HCT116 (cell line): ENCODE measurements around the gene SCNN1B. TPM values are rescaled to one million over a fixed set of nuclear protein-coding genes. Genes with fewer than 3 reads are reported as not detected.

Experiments
- ATAC-seq: fragments of 200-7000 bp; cut with Tn5 transposase; 2 replicates; pipeline ENCODE4 v1.9.1; 2020; ENCODE audit warnings: mild to moderate bottlenecking, moderate library complexity
- BruUV-seq: library from RNA; stranded (reverse); fragments of 400-500 nt; replicated peaks from 2 replicates; lab custom pipeline; 2021; lab: Mats Ljungman, UMichigan
- CTCF ChIA-PET: fragments of 300-600 bp; sonication (Branson Sonifier 250); formaldehyde crosslinking; loops from one replicate; lab custom pipeline; 2021; ENCODE audit warnings: antibody characterized with exemption; lab: Charles Lee
- POLR2A ChIA-PET: fragments of 300-600, 350-600 bp; sonication (Branson Sonifier 250); formaldehyde crosslinking; loops from one replicate; lab custom pipeline; 2021; ENCODE audit warnings: antibody characterized with exemption; lab: Charles Lee
- RAD21 ChIA-PET, 2 experiments: fragments of 300-600 bp; sonication (Branson Sonifier 250); formaldehyde crosslinking; loops; one replicate each; lab custom pipeline; 2023; ENCODE audit warnings: low total read pairs in 2 of 2; ENCODE audit not compliant: uncharacterized antibody in 2 of 2, unreplicated experiment in 2 of 2, low non-redundant PET in 1 of 2; lab: Charles Lee
- DNase-seq: peaks from one replicate; pipeline ENCODE4 v3.0.0-alpha.2; 2010; ENCODE audit warnings: low read depth, low spot score
- H2AFZ ChIP-seq: fragments of 200-600 bp; shearing (Covaris generic), sonication (generic); 2 replicates; pipeline ENCODE4 v1.6.1; 2017; ENCODE audit warnings: low read depth, mixed run types, mixed read lengths, antibody characterized with exemption, low read length; ENCODE audit not compliant: poor library complexity, severe bottlenecking
- H3K27ac ChIP-seq: 2 replicates; pipeline ENCODE4 v1.5.1; 2012; ENCODE audit warnings: low read depth, low read length
- H3K27me3 ChIP-seq: fragments of 200-600 bp; sonication (generic); 2 replicates; pipeline ENCODE4 v1.6.1; 2016; ENCODE audit warnings: mixed run types, low read length, mixed read lengths; ENCODE audit not compliant: insufficient read depth
- H3K36me3 ChIP-seq, 2 experiments: fragments of 200-500 bp in 1 of 2; fragments of 200-600 bp in 1 of 2; sonication (Bioruptor generic) in 1 of 2; sonication (generic) in 1 of 2; 2 replicates each; pipeline versions ENCODE4 v1.5.1 to v1.6.1; 2014 to 2016; ENCODE audit warnings: low read length in 2 of 2, inconsistent platforms in 1 of 2, mixed read lengths in 1 of 2, mixed run types in 1 of 2; ENCODE audit not compliant: insufficient read depth in 2 of 2, control insufficient read depth in 1 of 2
- H3K4me1 ChIP-seq, 2 experiments: fragments of 200-600 bp in 1 of 2; sonication (generic) in 1 of 2; 2 replicates each; pipeline versions ENCODE4 v1.5.1 to v1.6.1; 2012 to 2017; ENCODE audit warnings: low read length in 2 of 2, inconsistent platforms in 1 of 2, mild to moderate bottlenecking in 1 of 2, mixed read lengths in 1 of 2, mixed run types in 1 of 2, moderate library complexity in 1 of 2; ENCODE audit not compliant: insufficient read depth in 2 of 2, control insufficient read depth in 1 of 2
- H3K4me2 ChIP-seq: fragments of 200-600 bp; sonication (generic); 2 replicates; pipeline ENCODE4 v1.6.1; 2017; ENCODE audit warnings: mixed run types, low read length, mixed read lengths
- H3K4me3 ChIP-seq, 2 experiments: fragments of 200-600 bp in 1 of 2; sonication (generic) in 1 of 2; replicated peaks in 1 of 2; 2 replicates each; pipeline ENCODE4 v1.5.1; 2011 to 2016; ENCODE audit warnings: low read length in 2 of 2, control low read depth in 1 of 2, low read depth in 1 of 2, mild to moderate bottlenecking in 1 of 2, mixed read lengths in 1 of 2, mixed run types in 1 of 2
- H3K79me2 ChIP-seq: fragments of 200-600 bp; sonication (generic); 2 replicates; pipeline ENCODE4 v1.6.1; 2017; ENCODE audit warnings: mild to moderate bottlenecking, mixed run types, low read length, moderate library complexity, mixed read lengths; ENCODE audit not compliant: insufficient read depth
- H3K9ac ChIP-seq: fragments of 200-600 bp; sonication (generic); 2 replicates; pipeline ENCODE4 v1.6.1; 2016; ENCODE audit warnings: low read length, mixed read lengths
- H3K9me2 ChIP-seq: fragments of 200-600 bp; sonication (generic), shearing (Covaris generic); 2 replicates; pipeline ENCODE4 v1.6.1; 2017; ENCODE audit warnings: mixed run types, mild to moderate bottlenecking, moderate library complexity; ENCODE audit not compliant: insufficient read depth
- H3K9me3 ChIP-seq, 2 experiments: fragments of 200-500 bp in 1 of 2; fragments of 200-600 bp in 1 of 2; sonication (Bioruptor generic) in 1 of 2; sonication (generic) in 1 of 2; 2 replicates each; pipeline ENCODE4 v1.6.1; 2014 to 2017; ENCODE audit warnings: low read length in 2 of 2, mixed read lengths in 2 of 2, inconsistent platforms in 1 of 2, low read depth in 1 of 2, mild to moderate bottlenecking in 1 of 2, mixed run types in 1 of 2, moderate library complexity in 1 of 2; ENCODE audit not compliant: control insufficient read depth in 1 of 2, insufficient read depth in 1 of 2
- H4K20me1 ChIP-seq: fragments of 200-600 bp; sonication (generic), shearing (Covaris generic); 2 replicates; pipeline ENCODE4 v1.6.1; 2017; ENCODE audit warnings: mixed run types, mild to moderate bottlenecking, moderate library complexity; ENCODE audit not compliant: insufficient read depth
- CBX3 ChIP-seq: IDR thresholded peaks from 2 replicates; pipeline ENCODE4 v1.6.1; 2012; ENCODE audit warnings: low read depth
- EGR1 ChIP-seq: IDR thresholded peaks from 2 replicates; pipeline ENCODE4 v1.6.1; 2012; ENCODE audit warnings: low read depth
- ELF1 ChIP-seq: IDR thresholded peaks from 2 replicates; pipeline ENCODE4 v1.6.1; 2012; ENCODE audit warnings: low read depth, borderline replicate concordance
- EZH2 ChIP-seq: fragments of 200-600 bp; sonication (generic); IDR thresholded peaks from 2 replicates; pipeline ENCODE4 v1.6.1; 2017; ENCODE audit warnings: antibody characterized with exemption, mixed run types
- JUND ChIP-seq: IDR thresholded peaks from 2 replicates; pipeline ENCODE4 v1.6.1; 2012
- RAD21 ChIP-seq: IDR thresholded peaks from 2 replicates; pipeline ENCODE4 v1.6.1; 2012; ENCODE audit warnings: low read depth, mild to moderate bottlenecking
- SP1 ChIP-seq: IDR thresholded peaks from 2 replicates; pipeline ENCODE4 v1.6.1; 2012; ENCODE audit warnings: low read depth
- TCF7L2 ChIP-seq: IDR thresholded peaks from 2 replicates; pipeline ENCODE4 v1.7.0; 2011; ENCODE audit warnings: borderline replicate concordance, inconsistent platforms; ENCODE audit not compliant: insufficient read depth, insufficient read length; ENCODE audit errors: extremely low read depth
- ZFX ChIP-seq: fragments of 450-650 bp; IDR thresholded peaks from 2 replicates; pipeline ENCODE4 v1.6.1; 2017
- ZNF274 ChIP-seq: fragments of 200-500 bp; sonication (Bioruptor generic); IDR thresholded peaks from 2 replicates; pipeline ENCODE4 v1.6.1; 2014; ENCODE audit warnings: mild to moderate bottlenecking, low read depth, low read length, inconsistent platforms
- intact Hi-C: fragments of 100-400 bp; cut with micrococcal nuclease; formaldehyde crosslinking; loops from 2 replicates; pipeline ENCODE4 v1.10.0; 2022
- total RNA-seq: library from RNA; stranded (reverse); gene quantifications from one replicate; pipeline ENCODE4 v1.2.1, GENCODE V29; 2021; ENCODE audit not compliant: unreplicated experiment
- TF ChIP-seq, protein P1 (sequence below): IDR thresholded peaks from 2 replicates; pipeline ENCODE4 v1.6.1; 2012
- TF ChIP-seq, protein P2 (sequence below): IDR thresholded peaks from 2 replicates; pipeline ENCODE4 v1.6.1; 2012; ENCODE audit warnings: low read depth
- TF ChIP-seq, protein P3 (sequence below): IDR thresholded peaks from 2 replicates; pipeline ENCODE4 v1.6.1; 2012
- TF ChIP-seq, protein P4 (sequence below): IDR thresholded peaks from 2 replicates; pipeline ENCODE4 v1.6.1; 2011; ENCODE audit warnings: mild to moderate bottlenecking, low read length, moderate library complexity; ENCODE audit not compliant: insufficient replicate concordance; ENCODE audit errors: extremely low read depth

Gene SCNN1B
- total RNA-seq, 1 experiment from 2014 or later = 0.37 TPM

DNA sequence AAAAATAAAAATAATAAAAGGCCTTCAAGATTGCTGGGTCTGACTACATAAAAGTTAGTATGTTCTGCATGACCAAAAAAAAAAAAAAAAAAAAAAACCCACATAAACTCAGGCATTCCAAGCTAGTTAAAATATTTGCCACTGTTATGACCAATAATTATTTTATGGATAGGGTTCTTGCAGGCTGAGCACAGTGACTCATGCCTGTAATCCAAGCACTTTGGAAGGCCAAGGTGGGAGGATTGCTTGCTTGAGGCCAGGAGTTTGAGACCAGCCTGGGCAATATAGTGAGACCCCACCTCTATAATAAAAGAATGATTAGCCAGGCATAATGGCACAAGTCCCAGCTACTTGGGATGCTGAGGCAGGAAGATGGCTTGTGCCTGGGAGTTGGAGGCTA, 8.1 kb downstream of the SCNN1B start (continued):
- TF ChIP-seq TCF7L2 = no peak
- no peak for TF ChIP-seq SP1
- TF ChIP-seq, protein P1, sequence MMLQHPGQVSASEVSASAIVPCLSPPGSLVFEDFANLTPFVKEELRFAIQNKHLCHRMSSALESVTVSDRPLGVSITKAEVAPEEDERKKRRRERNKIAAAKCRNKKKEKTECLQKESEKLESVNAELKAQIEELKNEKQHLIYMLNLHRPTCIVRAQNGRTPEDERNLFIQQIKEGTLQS = no peak
- TF ChIP-seq ZFX = no peak
- TF ChIP-seq, all 23 proteins: peak for 0

DNA sequence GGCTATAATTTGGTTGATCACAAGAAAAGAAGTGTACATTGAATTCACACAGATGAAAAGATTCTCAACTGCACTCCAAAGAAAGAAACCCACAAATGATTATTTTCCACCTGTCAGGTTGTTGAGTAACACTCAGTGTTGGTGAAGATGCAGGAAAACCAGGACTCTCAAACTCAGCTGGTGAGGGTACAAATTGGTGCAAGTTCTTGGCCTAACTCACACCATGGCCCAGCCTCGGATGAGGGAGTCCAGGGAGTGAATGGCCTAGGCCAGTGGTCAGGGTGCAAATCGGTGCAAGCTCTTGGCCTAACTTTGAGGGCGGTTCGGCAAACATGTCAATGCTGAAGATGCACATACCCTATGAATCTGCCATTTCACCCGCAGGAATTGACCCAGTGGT, 8.6 kb downstream of the SCNN1B start:
- RAD21 ChIA-PET = no interaction called here
- TF ChIP-seq RAD21 = no peak
- TF ChIP-seq, protein P2, sequence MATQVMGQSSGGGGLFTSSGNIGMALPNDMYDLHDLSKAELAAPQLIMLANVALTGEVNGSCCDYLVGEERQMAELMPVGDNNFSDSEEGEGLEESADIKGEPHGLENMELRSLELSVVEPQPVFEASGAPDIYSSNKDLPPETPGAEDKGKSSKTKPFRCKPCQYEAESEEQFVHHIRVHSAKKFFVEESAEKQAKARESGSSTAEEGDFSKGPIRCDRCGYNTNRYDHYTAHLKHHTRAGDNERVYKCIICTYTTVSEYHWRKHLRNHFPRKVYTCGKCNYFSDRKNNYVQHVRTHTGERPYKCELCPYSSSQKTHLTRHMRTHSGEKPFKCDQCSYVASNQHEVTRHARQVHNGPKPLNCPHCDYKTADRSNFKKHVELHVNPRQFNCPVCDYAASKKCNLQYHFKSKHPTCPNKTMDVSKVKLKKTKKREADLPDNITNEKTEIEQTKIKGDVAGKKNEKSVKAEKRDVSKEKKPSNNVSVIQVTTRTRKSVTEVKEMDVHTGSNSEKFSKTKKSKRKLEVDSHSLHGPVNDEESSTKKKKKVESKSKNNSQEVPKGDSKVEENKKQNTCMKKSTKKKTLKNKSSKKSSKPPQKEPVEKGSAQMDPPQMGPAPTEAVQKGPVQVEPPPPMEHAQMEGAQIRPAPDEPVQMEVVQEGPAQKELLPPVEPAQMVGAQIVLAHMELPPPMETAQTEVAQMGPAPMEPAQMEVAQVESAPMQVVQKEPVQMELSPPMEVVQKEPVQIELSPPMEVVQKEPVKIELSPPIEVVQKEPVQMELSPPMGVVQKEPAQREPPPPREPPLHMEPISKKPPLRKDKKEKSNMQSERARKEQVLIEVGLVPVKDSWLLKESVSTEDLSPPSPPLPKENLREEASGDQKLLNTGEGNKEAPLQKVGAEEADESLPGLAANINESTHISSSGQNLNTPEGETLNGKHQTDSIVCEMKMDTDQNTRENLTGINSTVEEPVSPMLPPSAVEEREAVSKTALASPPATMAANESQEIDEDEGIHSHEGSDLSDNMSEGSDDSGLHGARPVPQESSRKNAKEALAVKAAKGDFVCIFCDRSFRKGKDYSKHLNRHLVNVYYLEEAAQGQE = no peak
- TF ChIP-seq ELF1 = no peak
- TF ChIP-seq JUND = no peak
- TF ChIP-seq, protein P3, sequence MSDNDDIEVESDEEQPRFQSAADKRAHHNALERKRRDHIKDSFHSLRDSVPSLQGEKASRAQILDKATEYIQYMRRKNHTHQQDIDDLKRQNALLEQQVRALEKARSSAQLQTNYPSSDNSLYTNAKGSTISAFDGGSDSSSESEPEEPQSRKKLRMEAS = no peak
- no peak for TF ChIP-seq CBX3
- TF ChIP-seq, protein P4, sequence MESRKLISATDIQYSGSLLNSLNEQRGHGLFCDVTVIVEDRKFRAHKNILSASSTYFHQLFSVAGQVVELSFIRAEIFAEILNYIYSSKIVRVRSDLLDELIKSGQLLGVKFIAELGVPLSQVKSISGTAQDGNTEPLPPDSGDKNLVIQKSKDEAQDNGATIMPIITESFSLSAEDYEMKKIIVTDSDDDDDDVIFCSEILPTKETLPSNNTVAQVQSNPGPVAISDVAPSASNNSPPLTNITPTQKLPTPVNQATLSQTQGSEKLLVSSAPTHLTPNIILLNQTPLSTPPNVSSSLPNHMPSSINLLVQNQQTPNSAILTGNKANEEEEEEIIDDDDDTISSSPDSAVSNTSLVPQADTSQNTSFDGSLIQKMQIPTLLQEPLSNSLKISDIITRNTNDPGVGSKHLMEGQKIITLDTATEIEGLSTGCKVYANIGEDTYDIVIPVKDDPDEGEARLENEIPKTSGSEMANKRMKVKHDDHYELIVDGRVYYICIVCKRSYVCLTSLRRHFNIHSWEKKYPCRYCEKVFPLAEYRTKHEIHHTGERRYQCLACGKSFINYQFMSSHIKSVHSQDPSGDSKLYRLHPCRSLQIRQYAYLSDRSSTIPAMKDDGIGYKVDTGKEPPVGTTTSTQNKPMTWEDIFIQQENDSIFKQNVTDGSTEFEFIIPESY = no peak
- TF ChIP-seq ZNF274 = no peak
- TF ChIP-seq SP1 = no peak
- no peak for TF ChIP-seq EGR1
- no peak for TF ChIP-seq TCF7L2
- TF ChIP-seq EZH2 = no peak
- TF ChIP-seq, all 23 proteins: peak for 0
- no peak overlapping the region for H3K27ac ChIP-seq

More for the DNA sequence above, 8.6 kb downstream of the SCNN1B start:
- CTCF ChIA-PET = no interaction called here
- H3K36me3 ChIP-seq = no peaks in the 10 kb centered on the region
- no peak overlapping the region for H2AFZ ChIP-seq
- POLR2A ChIA-PET = interaction anchor here (0.6 kb wide), 1 partner anchor 10 kb away, joined by 8 read pairs; no protein-coding TSS in a partner anchor
- H4K20me1 ChIP-seq = no peaks in the 10 kb centered on the region
- no peaks in the 10 kb centered on the region for H3K79me2 ChIP-seq
- ATAC-seq (no peak), DNase-seq (no peak)
- H3K4me3 ChIP-seq = no peak overlapping the region
- H3K4me1 ChIP-seq = no peaks in the 10 kb centered on the region
- H3K4me2 ChIP-seq = no peak overlapping the region
- H3K9me2 ChIP-seq = no peaks in the 10 kb centered on the region
- H3K9me3 ChIP-seq = no peaks in the 10 kb centered on the region
- BruUV-seq = no TSS peak
- no peak overlapping the region for H3K9ac ChIP-seq
- H3K27me3 ChIP-seq = peaks cover 7% of the 10 kb centered on the region; the same call in 1 of the 2 replicates
- intact Hi-C loops = no loop called here
